GM19025 (cell line): ENCODE measurements around the gene MAP3K20.
"Not testable (repeated sequence)": the region's sequence is repeated elsewhere in the genome, so short reads cannot be mapped to it uniquely, and the experiment has no call there.

ENCODE experiments used
- ATAC-seq: cut with Tn5 transposase; IDR thresholded peaks from one replicate; pipeline ENCODE4 v1.9.1; 2021; ENCODE audit warnings: mild to moderate bottlenecking, low read depth, moderate library complexity; ENCODE audit not compliant: unreplicated experiment

Gene MAP3K20

DNA sequence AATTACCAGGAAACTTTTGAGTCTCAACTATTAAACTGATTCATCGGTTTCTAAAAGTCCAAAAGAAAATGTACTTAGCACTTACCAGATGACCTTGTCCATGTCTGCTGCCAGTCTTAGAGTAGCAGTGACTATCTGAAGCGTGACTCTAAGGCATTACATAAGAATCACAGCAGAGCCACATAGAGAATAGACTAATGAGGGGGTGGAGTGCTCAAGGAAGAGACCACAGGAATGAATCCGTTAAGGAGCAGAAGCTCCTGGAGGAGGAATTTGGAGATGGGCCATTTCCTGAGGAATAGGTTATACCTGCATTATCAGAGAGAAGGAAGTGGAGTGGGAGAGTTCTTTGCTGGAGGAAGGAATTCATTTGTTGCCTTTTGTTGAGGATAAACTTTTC, 116.0 kb downstream of the MAP3K20 start:
- no peak for ATAC-seq

DNA sequence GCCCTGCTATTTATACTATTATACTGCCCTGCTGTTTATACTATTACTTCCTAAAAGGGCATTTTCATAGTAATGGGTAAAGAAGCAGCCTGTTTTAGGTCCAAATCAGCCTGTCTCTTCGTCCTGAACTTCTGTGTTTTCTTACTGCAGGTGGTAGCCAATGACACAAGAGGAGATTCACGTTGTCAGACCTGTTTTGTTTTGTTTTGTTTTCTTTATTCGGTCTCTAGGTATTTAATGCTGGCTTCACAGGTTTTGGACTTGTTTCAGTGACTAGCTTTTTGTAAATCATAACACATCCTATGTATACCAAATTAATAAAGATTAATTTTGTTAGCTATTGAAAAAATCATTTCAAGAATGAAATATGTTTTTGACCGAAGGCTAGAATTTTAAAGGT, 116.4 kb downstream of the MAP3K20 start:
- no peak for ATAC-seq

DNA sequence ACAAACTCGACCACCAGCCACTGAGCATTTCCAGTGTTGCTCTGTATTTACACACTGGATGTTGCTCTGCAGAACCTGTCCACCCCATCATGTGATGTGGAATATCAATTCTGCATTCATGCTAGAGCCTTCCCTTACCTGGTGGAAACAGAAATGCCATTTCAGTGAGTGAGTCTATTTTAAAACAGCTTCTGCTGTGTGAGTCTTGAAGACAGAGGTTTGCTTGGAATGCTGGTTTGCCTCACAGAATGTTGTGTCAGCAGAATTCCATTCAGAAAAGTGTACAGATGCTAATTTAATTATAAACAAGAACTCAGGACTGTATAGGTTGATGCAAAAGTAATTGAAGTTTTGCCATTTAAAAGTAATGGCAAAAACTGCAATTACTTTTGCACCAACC, 118.3 kb downstream of the MAP3K20 start:
- no peak for ATAC-seq

DNA sequence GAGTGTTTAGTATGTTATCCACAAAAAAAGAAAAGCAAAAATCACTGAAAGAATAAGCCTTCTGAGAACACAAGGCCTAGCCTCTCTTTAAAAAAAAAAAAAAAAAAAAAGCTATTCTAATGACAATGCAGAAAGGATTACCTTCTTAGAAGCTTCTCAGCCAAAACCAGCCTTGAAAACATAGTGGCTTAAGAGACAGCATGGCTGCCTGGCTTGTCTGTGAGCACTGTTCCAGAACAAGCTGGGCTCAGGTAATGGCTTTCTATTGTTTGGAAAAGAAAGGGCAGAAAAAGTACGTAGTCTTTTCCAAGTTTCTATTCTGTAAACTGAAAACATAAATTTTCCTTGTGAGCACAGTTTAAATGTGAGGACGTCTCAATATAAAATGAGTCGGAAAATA, 119.5 kb downstream of the MAP3K20 start:
- ATAC-seq = no peak

DNA sequence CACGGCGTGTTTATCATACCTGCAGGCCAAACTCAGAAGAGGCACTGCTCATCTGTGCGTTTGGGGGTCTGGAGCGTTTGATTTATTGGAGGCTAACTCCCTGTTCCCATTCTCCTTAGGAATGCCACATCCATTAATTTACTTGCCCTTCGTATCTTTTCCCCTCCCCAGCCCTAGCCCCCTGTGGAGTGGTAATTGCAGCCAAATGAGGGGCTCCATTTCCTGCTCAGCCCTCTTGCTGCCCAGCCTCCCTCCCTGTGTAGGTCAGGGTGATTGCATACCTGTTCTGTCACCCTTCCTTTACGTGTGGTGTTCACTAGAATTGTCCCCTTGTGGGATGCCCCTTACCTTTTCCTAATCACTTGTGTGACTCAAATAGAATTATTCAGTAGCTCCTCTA, 120.4 kb downstream of the MAP3K20 start:
- ATAC-seq = no peak

DNA sequence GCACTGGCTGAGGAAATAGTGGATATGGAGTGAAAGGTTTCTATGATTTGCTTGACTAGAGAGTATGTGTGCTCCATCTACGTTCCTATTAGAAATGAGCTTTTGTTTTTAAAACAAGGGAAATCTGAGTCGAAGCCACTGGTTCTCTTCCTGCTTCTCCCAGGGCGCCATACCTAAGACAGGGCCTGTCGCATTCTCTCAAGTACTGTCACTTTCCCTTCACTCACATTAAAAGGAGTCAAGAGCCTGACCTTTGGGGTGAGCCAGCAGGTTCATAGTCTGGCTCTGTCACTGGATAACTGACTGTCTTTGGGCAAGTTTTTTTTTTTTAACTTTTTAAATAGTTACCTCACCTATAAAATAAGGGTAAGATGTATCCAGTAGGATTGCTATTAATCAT, 121.0 kb downstream of the MAP3K20 start:
- ATAC-seq = no peak

DNA sequence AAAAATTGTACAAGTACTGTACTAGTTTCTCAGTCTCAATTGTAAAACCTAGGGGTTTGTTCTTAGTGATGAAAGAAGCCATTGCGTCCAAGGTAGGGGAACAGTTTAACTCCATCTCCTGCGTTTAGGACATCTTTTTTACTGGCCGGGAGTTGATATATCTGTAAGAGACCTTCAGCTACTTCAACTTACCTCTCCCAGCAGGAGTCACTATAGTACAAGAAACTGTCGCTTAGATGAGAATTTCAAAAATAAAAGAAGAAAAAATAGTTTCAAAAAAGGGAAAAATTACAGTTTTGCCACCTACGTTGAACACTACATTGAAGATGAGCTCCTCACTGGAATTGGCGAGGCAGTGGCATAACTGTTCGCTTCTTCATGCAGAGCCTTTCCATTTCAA, 122.7 kb downstream of the MAP3K20 start:
- ATAC-seq = no peak

DNA sequence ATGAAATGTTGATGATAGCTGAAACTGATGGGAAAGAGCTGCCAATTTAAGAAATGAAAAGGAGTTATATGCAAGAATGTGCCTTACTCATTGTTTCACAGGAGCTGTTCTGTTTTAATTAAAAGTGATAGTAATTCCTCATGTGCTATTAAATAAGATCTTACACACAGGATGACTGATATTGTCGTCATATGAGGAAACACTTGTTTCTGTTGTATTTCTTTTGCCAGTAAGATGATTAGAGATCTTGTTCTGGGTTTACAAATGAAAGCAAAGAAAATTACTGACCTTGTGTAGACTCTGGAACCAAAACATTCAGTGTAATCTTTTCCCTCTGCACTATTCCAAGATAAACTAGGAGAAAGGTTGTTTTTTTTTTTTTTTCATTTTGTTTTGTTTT, 123.6 kb downstream of the MAP3K20 start:
- ATAC-seq = no peak

DNA sequence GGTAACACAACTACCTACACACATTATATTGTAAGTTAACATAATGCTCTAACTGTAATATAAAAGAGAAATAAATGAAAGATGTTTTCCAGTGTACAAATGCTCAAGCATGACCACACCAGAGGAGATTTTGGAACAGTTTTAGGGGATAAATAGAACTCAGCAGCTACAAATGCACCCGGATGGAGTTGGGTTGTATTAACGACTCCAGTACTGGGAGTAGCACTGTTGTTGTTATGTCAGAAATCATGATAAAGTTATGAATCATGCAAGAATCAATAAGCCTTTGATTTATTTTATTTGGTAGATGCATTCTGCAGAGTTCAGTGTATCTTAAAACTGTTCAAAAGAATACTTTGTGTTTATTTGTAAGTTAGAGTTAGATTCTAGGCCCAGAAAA, 126.9 kb downstream of the MAP3K20 start:
- ATAC-seq = no peak

DNA sequence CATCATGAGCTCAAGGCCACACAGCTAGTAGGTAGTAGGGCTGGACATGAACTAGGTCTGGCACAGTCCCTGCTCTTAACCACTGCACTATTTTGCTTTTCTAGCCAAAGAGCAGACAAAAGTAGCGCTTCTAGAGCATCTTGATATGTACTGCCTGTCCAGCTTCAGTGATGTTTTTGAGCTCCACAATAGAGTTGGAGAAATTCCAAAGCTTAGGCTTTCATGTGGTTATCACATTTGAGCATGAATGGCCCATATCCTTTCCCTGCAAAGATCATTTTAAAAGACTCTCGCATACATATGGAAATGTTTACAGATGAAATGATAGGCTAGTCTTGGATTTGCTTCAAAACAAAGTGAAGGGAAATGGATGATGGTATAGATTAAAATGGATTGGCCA, 128.7 kb downstream of the MAP3K20 start:
- ATAC-seq = no peak

DNA sequence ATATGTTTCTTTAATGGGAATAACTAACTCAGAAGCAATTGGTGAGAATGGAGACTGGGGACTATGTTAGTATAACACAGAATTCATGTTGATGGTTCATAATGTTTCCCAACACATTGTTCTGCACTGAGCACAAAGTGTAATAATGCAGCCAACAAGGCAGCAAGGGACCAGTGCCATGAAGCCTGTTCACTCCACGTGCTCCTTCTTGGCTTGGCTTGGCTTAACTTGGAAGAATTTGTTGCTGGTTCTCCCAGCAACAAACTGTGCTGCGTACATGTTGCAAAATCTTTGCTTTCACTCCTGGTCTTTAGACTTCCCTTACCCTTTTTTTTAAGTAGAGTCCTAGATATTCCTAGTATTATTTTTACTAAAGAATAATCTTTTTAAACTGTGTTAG, 129.7 kb downstream of the MAP3K20 start:
- ATAC-seq = no peak

DNA sequence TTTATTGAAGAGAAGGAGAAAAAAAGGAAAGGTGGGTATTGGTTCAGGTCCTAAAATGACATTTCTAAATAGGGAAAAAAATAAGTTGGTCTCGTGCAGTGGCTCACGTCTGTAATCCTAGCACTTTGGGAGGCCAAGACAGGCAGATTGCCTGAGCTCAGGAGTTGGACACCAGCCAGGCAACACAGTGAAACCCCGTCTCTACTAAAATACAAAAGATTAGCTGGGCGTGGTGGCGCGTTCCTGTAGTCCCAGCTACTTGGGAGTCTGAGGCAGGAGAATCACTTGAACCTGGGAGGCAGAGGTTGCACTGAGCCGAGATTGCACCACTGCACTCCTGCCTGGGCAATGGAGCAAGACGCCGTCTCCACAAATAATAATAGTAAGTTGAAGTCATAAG, 131.5 kb downstream of the MAP3K20 start:
- not testable (repeated sequence) for ATAC-seq

DNA sequence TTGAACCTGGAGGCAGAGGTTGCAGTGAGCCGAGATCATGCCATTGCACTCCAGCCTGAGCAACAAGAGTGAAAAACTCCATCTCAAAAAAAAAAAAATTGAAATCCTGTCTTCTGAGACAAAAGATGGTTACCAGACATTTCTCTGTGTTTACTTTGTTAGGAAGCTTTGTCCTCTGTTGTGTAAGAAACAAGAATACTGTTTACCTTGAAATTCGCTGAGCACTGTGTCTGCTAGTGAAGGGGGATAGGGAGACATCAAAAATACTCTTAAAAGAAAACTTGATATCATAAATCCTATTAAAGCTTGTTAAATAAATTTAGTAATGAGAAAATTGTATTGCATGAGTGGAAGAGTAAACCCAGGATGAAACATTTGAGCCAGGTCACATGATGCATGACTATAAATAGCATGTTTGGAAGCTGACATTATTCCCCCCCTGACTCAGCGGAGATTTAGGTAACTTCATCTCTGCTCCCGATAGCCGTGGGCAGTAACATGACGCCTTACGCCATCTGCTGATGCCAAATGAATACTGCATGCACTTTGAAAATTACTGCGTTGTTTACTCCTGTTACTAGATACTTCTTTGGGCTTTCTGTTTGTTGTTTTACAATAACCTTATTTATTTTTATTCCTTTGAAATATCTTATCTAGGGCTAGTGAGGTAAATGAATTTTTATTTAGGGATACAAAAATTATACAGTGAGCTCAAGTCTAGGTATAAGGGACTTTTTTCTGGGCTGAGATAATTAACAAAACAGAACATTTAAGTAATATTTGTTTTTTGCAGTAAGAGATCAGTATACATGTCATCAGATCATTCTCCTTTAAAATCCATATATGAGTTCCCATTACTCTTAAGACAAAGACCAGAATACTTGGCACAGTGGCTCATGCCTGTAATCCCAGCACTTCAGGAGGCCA, 134.9 kb downstream of the MAP3K20 start:
- no peak for ATAC-seq

DNA sequence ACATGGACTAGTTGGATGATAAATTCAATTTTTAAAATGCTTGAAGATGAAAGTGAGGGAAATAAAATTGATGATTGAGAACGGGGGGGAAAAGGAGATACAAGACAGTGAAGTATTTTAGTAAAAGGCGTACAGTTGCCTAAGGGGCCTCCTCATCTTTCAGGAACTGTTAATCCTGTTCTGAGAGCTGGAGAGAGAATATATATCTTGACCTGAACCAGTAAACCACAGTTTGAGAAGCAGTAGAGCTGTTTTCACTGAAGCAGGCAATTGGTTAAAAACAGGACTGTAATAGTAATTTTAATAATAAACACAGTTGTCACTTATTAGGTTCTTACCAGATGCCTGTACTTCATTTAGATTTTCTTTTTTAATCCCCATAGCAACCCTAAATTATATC, 137.5 kb downstream of the MAP3K20 start:
- no peak for ATAC-seq

DNA sequence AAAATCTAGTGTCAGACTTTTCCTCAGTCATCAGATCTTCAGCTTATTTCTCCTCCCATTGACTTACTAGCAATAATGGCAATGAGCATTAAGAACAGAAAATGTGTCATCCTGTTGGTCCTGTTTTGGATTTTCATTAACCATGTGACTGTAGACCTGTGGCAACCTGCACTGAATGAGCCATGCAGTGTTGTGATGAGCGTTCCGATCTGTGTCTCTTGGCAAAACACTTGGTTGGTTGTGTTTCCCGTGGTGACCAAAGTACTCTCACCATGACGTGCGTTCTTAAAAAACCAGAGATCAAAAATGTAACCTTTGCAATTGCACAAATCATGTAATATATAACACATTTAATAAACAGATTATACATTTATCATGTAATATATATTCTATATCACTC, 138.6 kb downstream of the MAP3K20 start:
- no peak for ATAC-seq

DNA sequence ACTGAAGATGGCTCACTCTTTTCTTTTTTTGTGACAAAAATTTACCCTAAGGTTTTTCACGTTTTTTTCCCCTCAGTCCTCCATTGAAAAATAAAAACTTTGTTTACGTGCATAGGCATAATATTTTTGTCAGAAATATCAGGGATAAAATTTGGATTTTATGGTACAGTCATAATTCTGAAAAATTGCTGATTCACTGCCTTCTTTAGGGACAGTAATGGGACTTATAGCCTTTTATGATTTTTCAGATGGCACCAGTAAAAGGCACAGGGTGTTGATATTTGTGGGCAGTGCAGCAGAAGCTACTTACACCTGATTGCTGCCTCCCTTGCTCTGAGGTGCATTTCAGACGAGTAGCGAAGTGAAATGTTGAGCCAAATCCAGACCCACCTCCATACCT, 139.7 kb downstream of the MAP3K20 start:
- ATAC-seq = no peak

DNA sequence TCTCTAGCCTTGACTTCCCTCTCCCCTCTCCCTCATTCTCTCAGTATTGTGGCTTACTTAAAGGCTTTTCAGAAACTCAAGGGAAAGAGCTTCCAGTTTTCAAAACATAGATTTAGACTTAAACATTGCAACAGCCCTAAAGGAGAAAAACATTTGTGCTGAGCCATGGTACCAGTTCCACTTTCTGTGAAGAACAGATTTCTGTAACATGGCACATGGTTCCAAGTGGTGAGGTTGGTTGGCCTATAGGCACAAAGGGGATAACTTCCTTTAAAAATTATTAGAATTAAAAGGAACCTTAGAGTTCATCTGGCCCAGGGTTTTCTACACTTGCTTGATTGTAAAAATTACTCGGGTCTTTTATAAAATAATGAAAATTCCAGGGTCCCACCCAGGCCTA, 140.4 kb downstream of the MAP3K20 start:
- ATAC-seq = no peak

DNA sequence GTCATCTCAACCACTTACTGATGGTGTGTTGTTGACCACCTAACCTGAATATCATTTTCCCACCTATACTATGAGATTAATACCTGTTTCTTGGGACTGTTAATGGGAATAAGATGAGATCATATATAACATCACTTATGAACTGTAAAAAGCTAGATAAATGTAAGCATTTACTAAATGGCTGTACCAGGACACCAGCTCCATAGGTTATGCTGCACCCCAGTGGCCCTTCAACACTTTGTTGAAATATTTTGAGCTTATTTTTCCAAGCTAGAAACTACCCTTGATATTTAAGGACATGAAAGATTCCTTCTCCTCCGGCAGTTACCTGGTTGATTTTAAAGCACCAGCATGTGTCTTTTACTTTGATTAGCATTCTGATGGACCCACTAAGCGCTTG, 141.0 kb downstream of the MAP3K20 start:
- ATAC-seq = no peak

DNA sequence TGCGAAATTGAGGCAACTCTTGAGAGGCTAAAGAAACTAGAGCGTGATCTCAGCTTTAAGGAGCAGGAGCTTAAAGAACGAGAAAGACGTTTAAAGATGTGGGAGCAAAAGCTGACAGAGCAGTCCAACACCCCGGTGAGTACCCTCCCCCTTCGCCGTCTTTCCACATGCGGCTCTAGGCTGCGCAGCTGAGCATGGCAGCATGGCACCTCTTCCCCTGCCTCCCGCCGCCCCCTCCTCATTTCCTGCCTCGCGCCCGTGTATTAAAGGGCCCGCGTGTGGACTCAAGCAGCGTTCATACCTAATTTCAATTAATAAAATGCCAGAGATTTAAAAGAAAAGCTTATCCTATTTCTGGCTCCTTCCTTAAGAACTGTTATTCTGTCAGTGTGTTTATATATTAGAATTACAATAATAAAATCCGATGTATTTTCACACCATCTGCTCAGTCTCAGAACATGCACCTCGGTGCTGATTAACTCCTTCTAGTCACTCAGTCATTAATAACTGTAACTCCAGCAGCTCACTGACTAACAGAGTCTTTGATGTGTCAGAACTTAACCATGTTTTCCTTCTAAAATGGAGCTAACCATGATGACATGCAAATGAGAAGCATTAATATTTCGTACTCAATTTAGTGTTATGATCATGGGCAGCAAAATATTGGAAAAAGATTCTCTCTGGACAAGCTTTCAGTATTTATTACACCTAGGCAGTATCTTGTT, 141.6 kb downstream of the MAP3K20 start:
- no peak for ATAC-seq

DNA sequence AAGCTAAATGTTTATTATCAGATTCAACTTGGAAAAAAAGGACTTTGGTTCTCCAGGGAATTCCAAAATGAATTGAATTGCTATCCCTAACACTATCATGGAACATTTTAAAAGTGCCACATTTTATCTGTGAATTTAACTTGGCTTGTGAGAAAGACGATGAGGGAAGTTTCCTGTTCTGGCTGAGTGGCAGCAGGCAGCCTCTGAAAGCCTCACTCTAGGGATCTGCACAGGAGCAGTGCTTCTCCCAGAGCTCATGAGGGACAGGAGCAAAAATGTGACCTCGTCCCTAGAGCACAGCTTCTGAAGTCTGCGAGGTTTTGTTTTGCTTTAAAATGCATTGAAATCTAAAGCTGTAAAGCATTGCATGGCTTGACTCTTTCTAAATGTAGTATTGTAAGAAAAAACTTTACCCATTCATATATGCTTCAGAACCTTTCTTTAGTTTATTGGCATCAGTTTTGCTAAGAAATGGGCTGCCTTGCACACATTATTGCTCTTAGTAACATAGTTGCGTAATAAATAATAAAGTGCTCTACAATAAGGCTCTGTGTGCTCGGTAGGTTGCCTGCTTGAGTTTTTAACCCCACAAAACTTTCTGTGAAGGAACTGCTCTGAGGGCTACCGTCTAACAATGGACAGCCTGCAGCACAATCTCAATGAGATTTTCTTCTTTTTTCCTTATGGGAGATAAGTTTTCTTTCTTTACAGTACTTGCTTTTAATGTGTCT, 142.8 kb downstream of the MAP3K20 start:
- ATAC-seq = no peak

DNA sequence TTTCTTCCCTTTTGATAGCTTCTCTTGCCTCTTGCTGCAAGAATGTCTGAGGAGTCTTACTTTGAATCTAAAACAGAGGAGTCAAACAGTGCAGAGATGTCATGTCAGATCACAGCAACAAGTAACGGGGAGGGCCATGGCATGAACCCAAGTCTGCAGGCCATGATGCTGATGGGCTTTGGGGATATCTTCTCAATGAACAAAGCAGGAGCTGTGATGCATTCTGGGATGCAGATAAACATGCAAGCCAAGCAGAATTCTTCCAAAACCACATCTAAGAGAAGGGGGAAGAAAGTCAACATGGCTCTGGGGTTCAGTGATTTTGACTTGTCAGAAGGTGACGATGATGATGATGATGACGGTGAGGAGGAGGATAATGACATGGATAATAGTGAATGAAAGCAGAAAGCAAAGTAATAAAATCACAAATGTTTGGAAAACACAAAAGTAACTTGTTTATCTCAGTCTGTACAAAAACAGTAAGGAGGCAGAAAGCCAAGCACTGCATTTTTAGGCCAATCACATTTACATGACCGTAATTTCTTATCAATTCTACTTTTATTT, 145.6 kb downstream of the MAP3K20 start:
- ATAC-seq = no peak
